T-helper 22 cell (primary cell): ENCODE measurements around the gene DDX24.

Source experiments
- DNase-seq: peaks from one replicate; pipeline ENCODE4 v3.0.0-alpha.2; 2020; ENCODE audit warnings: low read depth

The DDX24 gene

DNA sequence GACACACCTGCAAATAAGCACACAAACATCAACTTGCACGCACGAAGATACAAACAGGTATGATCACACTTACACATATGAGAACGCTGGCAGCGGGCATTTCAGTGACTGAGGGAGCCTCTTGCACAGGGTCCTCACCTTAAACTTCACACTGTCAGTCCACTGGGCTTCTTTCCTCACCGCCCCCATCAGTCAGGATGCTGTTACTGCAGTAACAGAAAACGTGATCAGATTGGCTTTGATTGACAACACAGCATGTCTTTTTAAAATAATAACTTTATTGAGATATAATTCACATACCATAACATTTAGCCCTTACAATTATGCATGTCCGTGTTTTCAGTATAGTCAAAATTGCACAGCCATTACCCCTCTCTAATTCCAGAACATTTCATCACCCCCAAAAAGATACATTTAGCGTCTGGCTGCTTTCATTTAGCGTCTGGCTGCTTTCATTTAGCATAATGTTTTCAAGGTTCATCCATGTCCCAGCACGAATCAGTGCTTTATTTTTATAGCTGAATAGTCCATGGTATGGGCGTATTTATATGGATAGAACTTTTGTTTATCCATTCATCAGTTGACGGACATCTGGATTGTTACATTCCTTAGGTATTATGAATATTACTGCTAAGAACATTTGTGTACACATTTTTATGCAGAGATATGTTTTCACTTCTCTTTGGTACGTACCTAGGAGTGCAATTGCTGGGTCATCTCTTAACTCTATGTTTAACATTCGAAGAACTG, 75.5 kb downstream of the DDX24 start:
- no peak for DNase-seq

DNA sequence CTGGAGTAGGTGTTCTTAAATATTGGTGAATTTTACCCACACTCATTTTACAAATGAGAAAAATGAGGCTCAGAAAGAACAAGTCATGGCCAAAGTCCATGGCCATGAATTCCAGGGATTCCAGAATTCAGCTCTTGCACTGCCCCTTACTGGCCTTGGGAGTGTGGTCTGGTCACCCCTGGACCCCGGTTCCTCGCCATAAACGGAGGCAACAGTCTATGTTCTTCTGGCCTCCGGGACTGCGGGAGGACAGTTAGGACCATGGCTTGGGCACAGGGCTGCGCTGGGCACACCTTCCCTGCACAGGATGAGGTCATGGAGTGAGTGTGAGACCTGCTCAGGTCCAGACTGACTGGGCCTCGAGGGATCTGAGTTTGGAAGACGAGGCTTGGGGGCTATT, 77.0 kb downstream of the DDX24 start:
- DNase-seq, result no peak

DNA sequence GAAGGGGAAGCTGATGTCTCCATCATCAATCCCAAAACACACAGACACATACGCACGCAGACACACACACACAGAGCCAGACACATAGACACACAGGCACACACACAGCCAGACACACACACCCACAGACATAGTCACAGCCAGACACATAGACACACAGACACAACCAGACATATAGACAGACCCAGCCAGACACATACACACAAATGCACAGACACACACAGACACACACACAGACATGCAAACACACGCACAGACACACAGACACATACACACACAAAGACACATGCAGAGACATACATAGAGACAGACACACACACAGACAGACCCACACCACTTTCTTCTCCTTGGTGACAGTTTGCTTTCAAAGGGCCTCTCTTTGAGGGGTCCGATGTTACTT, 77.6 kb downstream of the DDX24 start:
- DNase-seq, result no peak

DNA sequence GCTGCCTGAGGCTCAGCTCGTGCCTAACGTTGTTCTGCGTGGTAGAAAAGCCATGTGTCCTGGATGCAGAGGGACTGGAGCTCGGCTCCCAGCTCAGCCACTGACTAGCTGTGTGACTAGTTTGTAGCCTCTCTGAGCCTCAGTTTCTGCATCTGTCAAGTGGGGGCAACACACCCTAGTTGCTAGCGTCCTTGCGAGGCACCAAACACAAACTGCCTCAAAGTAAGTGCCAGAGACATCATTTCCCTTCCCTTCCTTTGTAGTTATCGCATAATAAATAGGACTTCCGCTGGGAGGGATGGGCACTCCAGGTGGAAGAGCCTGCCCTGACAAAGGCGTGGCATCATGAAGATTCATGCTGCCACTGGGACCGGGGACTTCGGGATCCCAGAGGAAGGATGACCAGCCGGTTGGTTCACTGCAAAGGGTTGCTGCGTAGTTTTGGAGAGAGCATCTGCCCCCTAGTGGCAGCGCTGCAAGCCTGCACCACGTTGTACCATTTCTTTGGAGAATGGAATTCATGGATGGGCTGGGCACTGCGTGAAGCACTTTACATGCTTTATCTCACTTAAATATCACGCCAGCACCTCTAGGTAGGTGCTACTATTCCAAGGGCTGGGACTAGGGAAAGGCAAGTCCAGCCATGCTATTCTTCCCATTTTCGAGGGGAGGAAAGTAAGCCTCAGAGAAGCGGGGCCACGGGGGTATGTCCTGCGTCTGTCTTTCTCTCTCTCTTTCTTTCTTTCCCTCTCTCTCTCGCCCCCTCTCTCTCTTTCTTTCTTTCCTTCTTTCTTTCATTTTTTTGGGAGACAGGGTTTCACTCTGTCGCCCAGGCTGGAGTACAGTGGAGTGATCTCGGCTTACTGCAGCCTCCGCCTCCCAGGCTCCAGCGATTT, 79.3 kb downstream of the DDX24 start:
- DNase-seq, result peak; percentile 19

DNA sequence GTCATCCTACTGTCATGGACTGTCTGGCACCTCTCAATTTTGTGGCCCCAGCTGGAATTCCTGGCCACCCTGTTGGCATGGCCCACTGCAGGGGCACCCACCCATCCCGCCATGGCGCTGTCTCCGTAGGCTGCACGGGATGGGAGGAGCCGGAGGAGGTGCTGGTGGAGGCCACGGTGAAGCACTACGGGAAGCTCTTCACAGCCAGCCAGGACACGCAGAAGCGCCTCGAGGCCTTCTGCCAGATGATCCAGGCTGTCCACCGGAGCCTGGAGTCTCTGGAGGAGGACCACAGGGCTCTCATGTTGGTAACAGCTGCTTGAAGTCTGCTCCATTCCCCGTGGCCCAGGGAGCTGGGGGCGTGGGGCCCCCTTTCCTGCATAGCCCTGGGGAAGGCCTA, 80.0 kb downstream of the DDX24 start:
- no peak for DNase-seq

DNA sequence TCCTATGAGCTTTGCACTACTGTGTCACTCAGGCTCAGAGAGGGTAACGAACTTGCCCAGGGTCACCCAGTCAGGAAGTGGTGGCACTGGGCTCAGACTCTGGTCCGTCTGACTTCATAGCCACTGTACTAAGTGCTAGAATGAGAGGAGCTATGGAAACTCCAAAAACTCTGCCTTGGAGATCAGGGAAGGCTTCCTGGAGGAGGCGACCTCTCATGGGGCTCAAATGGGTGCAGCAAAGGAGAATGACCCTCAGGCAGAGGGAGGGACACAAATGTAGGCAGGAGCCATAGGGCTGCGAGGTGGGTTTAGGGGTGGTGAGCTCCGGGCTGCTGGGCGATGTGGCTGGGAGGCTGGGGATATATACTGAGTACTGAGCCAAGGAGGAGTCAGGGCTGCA, 80.7 kb downstream of the DDX24 start:
- DNase-seq, result no peak

DNA sequence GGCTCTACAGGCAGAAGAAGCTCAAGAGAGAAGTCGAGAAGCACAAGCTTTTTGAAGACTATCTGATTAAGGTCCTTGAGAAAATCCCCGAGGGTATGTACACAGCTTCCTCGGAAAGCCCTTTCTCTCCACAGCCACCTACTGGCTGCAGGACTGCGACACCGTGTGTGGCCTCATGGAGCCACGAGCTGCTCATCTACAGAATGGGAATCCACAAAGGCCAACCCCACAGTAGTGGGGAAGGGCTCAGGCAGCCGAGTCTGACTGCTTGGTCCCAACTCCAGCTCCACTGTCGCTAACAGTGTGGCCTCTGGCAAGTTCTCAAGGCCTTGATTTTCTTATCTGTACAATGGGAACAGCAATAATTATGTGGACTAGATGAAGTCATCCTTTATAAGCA, 81.4 kb downstream of the DDX24 start:
- no peak for DNase-seq

DNA sequence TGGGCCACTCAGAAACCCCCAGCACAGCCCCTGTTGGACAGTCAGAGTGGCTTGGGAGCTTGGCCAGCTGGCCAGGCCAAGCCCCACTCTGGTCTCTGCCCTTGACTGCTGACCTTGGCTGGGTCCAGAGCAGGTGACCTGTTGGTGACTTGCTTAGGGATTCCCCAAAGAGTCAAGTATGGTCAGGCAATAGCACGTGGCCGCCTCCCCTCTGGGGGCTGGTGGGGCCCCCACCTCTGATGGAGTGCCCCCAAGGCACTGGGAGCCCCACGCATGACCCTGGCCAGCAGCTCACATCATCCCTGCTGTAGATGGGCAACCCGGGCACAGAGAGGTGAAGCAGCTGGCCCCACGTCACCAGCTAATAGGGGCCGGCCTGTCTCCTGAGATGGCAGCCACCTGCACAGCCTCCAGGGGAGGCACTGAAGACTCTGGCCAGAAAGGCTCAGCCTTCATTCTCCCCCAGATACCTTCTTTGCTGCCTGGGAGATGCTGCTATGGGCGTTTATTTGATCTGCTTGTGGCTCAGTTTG, 82.1 kb downstream of the DDX24 start:
- no peak for DNase-seq
